NB4 (cell line): ENCODE data around the gene MNX1.

Experiments
- POLR2A ChIP-seq: IDR thresholded peaks from 2 replicates; pipeline ENCODE4 v1.6.1; 2011; ENCODE audit warnings: mild to moderate bottlenecking; ENCODE audit not compliant: insufficient read length; ENCODE audit errors: extremely low read depth
- TF ChIP-seq, protein P1 (sequence below): IDR thresholded peaks from one replicate; pipeline ENCODE4 v1.5.1; 2012; ENCODE audit warnings: low read depth, low read length
- TF ChIP-seq, protein P2 (sequence below): IDR thresholded peaks from 2 replicates; pipeline ENCODE4 v1.6.1; 2011; ENCODE audit warnings: low read depth, low read length

DNA sequence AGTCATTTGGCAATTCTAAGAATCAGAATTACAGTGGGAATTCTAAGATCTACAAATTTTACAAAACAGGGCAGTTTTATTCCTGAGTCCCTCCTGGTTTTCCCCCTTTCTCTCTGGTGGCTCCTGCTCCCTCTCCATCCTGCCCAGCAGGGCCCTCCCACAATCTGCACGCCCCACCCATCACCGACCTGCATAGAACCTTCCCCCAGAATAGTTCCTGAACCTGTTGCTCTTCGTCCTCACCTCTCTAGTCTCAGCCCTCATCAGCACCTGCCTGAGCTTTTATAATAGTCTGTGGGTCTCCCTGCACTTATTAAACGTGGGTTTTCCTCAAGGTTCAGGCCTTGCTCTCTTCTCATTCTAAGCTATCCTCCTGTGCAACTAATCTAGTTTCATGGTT lies 49.1 kb upstream of the MNX1 start:
- TF ChIP-seq, protein P1, sequence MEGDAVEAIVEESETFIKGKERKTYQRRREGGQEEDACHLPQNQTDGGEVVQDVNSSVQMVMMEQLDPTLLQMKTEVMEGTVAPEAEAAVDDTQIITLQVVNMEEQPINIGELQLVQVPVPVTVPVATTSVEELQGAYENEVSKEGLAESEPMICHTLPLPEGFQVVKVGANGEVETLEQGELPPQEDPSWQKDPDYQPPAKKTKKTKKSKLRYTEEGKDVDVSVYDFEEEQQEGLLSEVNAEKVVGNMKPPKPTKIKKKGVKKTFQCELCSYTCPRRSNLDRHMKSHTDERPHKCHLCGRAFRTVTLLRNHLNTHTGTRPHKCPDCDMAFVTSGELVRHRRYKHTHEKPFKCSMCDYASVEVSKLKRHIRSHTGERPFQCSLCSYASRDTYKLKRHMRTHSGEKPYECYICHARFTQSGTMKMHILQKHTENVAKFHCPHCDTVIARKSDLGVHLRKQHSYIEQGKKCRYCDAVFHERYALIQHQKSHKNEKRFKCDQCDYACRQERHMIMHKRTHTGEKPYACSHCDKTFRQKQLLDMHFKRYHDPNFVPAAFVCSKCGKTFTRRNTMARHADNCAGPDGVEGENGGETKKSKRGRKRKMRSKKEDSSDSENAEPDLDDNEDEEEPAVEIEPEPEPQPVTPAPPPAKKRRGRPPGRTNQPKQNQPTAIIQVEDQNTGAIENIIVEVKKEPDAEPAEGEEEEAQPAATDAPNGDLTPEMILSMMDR: no peak
- TF ChIP-seq POLR2A: no peak
- TF ChIP-seq, protein P2, sequence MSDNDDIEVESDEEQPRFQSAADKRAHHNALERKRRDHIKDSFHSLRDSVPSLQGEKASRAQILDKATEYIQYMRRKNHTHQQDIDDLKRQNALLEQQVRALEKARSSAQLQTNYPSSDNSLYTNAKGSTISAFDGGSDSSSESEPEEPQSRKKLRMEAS: no peak
